GM23248 (cell line): Measurements from ENCODE around the gene FRMD6. TPM values are rescaled to one million over a fixed set of nuclear protein-coding genes. Genes with fewer than 3 reads are reported as not detected.

Experiments
- DNase-seq: peaks from one replicate; pipeline ENCODE4 v3.0.0-alpha.2; 2015
- H2AFZ ChIP-seq: fragments of 200-600 bp; sonication (generic); 2 replicates; pipeline ENCODE4 v1.6.1; 2016; ENCODE audit warnings: antibody characterized with exemption
- H3F3A ChIP-seq: fragments of 200-600 bp; sonication (generic); 2 replicates; pipeline ENCODE4 v1.6.1; 2016; ENCODE audit warnings: mild to moderate bottlenecking, antibody characterized with exemption, mixed run types; ENCODE audit not compliant: insufficient read depth
- H3K27ac ChIP-seq: fragments of 200-600 bp; sonication (generic); 2 replicates; pipeline ENCODE4 v1.5.1; 2016; ENCODE audit warnings: mild to moderate bottlenecking
- H3K27me3 ChIP-seq: fragments of 200-600 bp; sonication (generic); replicated peaks from 2 replicates; pipeline ENCODE4 v1.6.1; 2016; ENCODE audit warnings: mild to moderate bottlenecking; ENCODE audit not compliant: insufficient read depth
- H3K36me3 ChIP-seq: fragments of 200-600 bp; sonication (generic); 2 replicates; pipeline ENCODE4 v1.6.1; 2016; ENCODE audit warnings: low read depth, mild to moderate bottlenecking
- H3K4me1 ChIP-seq: fragments of 200-600 bp; sonication (generic); 2 replicates; pipeline ENCODE4 v1.6.1; 2016; ENCODE audit warnings: mild to moderate bottlenecking; ENCODE audit not compliant: insufficient read depth
- H3K4me2 ChIP-seq: fragments of 200-600 bp; sonication (generic); one replicate; pipeline ENCODE4 v1.6.1; 2016; ENCODE audit warnings: mild to moderate bottlenecking; ENCODE audit not compliant: unreplicated experiment
- H3K4me3 ChIP-seq: fragments of 200-600 bp; sonication (generic); 2 replicates; pipeline ENCODE4 v1.5.1; 2016; ENCODE audit warnings: mild to moderate bottlenecking
- H3K79me2 ChIP-seq: fragments of 200-600 bp; sonication (generic); 2 replicates; pipeline ENCODE4 v1.6.1; 2016; ENCODE audit warnings: mild to moderate bottlenecking; ENCODE audit not compliant: insufficient read depth
- H3K9ac ChIP-seq: fragments of 200-600 bp; sonication (generic); 2 replicates; pipeline ENCODE4 v1.6.1; 2016; ENCODE audit warnings: mild to moderate bottlenecking
- H3K9me2 ChIP-seq: fragments of 200-600 bp; sonication (generic); 2 replicates; pipeline ENCODE4 v1.6.1; 2016; ENCODE audit warnings: mixed run types, mild to moderate bottlenecking, moderate library complexity; ENCODE audit not compliant: insufficient read depth
- H3K9me3 ChIP-seq: fragments of 200-600 bp; sonication (generic); one replicate; pipeline ENCODE4 v1.6.1; 2017; ENCODE audit warnings: low read depth
- H4K20me1 ChIP-seq: fragments of 200-600 bp; sonication (generic); 2 replicates; pipeline ENCODE4 v1.6.0; 2016; ENCODE audit not compliant: insufficient read depth
- EZH2 ChIP-seq: fragments of 200-600 bp; sonication (generic); IDR thresholded peaks from 2 replicates; pipeline ENCODE4 v1.6.1; 2018; ENCODE audit warnings: antibody characterized with exemption, mild to moderate bottlenecking; ENCODE audit not compliant: insufficient read depth, poor library complexity, severe bottlenecking
- EZH2phosphoT487 ChIP-seq: fragments of 200-600 bp; sonication (generic); IDR thresholded peaks from 2 replicates; pipeline ENCODE4 v1.6.1; 2018; ENCODE audit warnings: antibody characterized with exemption, moderate library complexity, mild to moderate bottlenecking, low read depth; ENCODE audit not compliant: insufficient read depth
- WGBS, 2 experiments: methylation state at CpG; one replicate each; pipeline ENCODE4 v1.1.6; 2015 to 2017; ENCODE audit warnings: low lambda C conversion rate in 2 of 2, low coverage in 1 of 2; ENCODE audit errors: missing lambda C conversion rate in 2 of 2; 5-methylcytosine and 5-hydroxymethylcytosine counted together
- in situ Hi-C: fragments of 300-500 bp; cut with MboI; formaldehyde crosslinking; loops from 2 replicates; pipeline ENCODE4 v1.15.0; 2020
- polyA plus RNA-seq: library from polyadenylated mRNA; unstranded; fragments of >200 nt; fragmentation: Nextera tagmentation; extraction: Ambion mirVana; gene quantifications from 2 replicates; pipeline ENCODE4 v1.2.1, GENCODE V29; 2016
- total RNA-seq: library from RNA; depleted of rRNA; stranded (reverse); fragments of >200 nt; shearing (Covaris generic); gene quantifications from 2 replicates; pipeline ENCODE4 v1.2.3, GENCODE V29; 2014

Gene FRMD6
- total and polyA plus RNA-seq, 2 experiments from 2014 or later = 550 to 795 TPM

- Histone ChIP-seq H3K9ac (peak overlapping the region; percentile 70), H3K9me3 (no peaks in the 10 kb centered on the region), H3K27me3 (no peaks in the 10 kb centered on the region), H3K9me2 (no peaks in the 10 kb centered on the region), H3F3A (peaks cover 56% of the 10 kb centered on the region), H2AFZ (no peak overlapping the region), H3K27ac (peak overlapping the region; percentile 96), H3K4me3 (peak overlapping the region; percentile 43), H3K4me2 (peak overlapping the region; percentile 62), H3K4me1 (peaks cover 50% of the 10 kb centered on the region), H3K36me3 (peaks cover 8% of the 10 kb centered on the region; the same call in 1 of the 2 replicates), H3K79me2 (peaks cover 62% of the 10 kb centered on the region), H4K20me1 (no peaks in the 10 kb centered on the region)
- in situ Hi-C loops = no loop called here
- TF ChIP-seq EZH2phosphoT487 (no peak), EZH2 (no peak)
- 23 to 30% methylated on average over 7 of the region's 7 CpGs for WGBS, 2 experiments
- DNase-seq = peak; percentile 91
Measured at GRCh38 chr14:51638071-51638944, 13.4 kb upstream of the FRMD6 start.

- Histone ChIP-seq H3K9me2 (no peaks in the 10 kb centered on the region), H4K20me1 (no peaks in the 10 kb centered on the region), H3K4me2 (no peak overlapping the region), H3K36me3 (peaks cover 8% of the 10 kb centered on the region; the same call in 1 of the 2 replicates), H3K4me3 (no peak overlapping the region), H3K9me3 (no peaks in the 10 kb centered on the region), H2AFZ (no peak overlapping the region), H3K27me3 (no peaks in the 10 kb centered on the region), H3K79me2 (peaks cover 77% of the 10 kb centered on the region), H3F3A (peaks cover 70% of the 10 kb centered on the region), H3K9ac (no peak overlapping the region), H3K27ac (peak overlapping the region; percentile 96), H3K4me1 (peaks cover 65% of the 10 kb centered on the region)
- 59 to 62% methylated on average over 5 of the region's 5 CpGs for WGBS, 2 experiments
- DNase-seq = no peak
- in situ Hi-C loops = no loop called here
- TF ChIP-seq EZH2 = no peak
- no peak for TF ChIP-seq EZH2phosphoT487
Measured at GRCh38 chr14:51639668-51640316, 11.9 kb upstream of the FRMD6 start.

GRCh38 chr14:51643140-51643539 is 8.6 kb upstream of the FRMD6 start:
- H3K9ac ChIP-seq = peak overlapping the region; percentile 70
- H3K4me3 ChIP-seq = no peak overlapping the region
- H3K27ac ChIP-seq = peak overlapping the region; percentile 97
- peaks cover 93% of the 10 kb centered on the region for H3K79me2 ChIP-seq
- no peaks in the 10 kb centered on the region for H3K9me2 ChIP-seq
- no peak overlapping the region for H2AFZ ChIP-seq
- in situ Hi-C loops = no loop called here
- peaks cover 66% of the 10 kb centered on the region for H3F3A ChIP-seq
- TF ChIP-seq EZH2phosphoT487 = no peak
- TF ChIP-seq EZH2 = no peak
- H3K9me3 ChIP-seq = no peaks in the 10 kb centered on the region
- H3K27me3 ChIP-seq = no peaks in the 10 kb centered on the region
- H3K4me1 ChIP-seq = peaks cover 63% of the 10 kb centered on the region
- H3K36me3 ChIP-seq = peaks cover 8% of the 10 kb centered on the region; the same call in 1 of the 2 replicates
- peak overlapping the region; percentile 36 for H3K4me2 ChIP-seq
- WGBS, 2 experiments = 29 to 31% methylated on average over 3 of the region's 3 CpGs
- DNase-seq = peak; percentile 94
- no peaks in the 10 kb centered on the region for H4K20me1 ChIP-seq

- H3K4me1 ChIP-seq = peaks cover 63% of the 10 kb centered on the region
- H3F3A ChIP-seq = peaks cover 66% of the 10 kb centered on the region
- no peaks in the 10 kb centered on the region for H3K9me2 ChIP-seq
- H3K79me2 ChIP-seq = peaks cover 99% of the 10 kb centered on the region
- peaks cover 8% of the 10 kb centered on the region; the same call in 1 of the 2 replicates for H3K36me3 ChIP-seq
- no peaks in the 10 kb centered on the region for H4K20me1 ChIP-seq
- WGBS, 2 experiments = 60 to 66% methylated on average over 5 of the region's 5 CpGs
- TF ChIP-seq EZH2 (no peak), EZH2phosphoT487 (no peak)
- H3K27ac ChIP-seq = peak overlapping the region; percentile 97
- H3K4me3 ChIP-seq = no peak overlapping the region; the same call in 1 of the 2 replicates
- H2AFZ ChIP-seq = no peak overlapping the region
- peak overlapping the region; percentile 70 for H3K9ac ChIP-seq
- in situ Hi-C loops = no loop called here
- DNase-seq = peak; percentile 56
- no peaks in the 10 kb centered on the region for H3K27me3 ChIP-seq
- no peaks in the 10 kb centered on the region for H3K9me3 ChIP-seq
- H3K4me2 ChIP-seq = peak overlapping the region; percentile 36
Measured at GRCh38 chr14:51644217-51644933, 7.3 kb upstream of the FRMD6 start.
